ENCODE results near the gene GEN1.

The GEN1 gene

GRCh38 chr2:17759805-17760204 is 5.9 kb downstream of the GEN1 start:
- H3K4me3 ChIP-seq (replicated peaks; ENCODE audit: low read depth, low read length): no peak overlapping the region
- TF ChIP-seq CTCF (IDR thresholded peaks at IDR 0.05; ENCODE audit: low read depth, low read length, missing control alignments): no peak
- no peak for DNase-seq (ENCODE audit: extremely low read depth, low read depth)

- TF ChIP-seq CTCF (IDR thresholded peaks at IDR 0.05; ENCODE audit: low read depth, low read length, missing control alignments): no peak
- DNase-seq (ENCODE audit: extremely low read depth, low read depth): no peak
- no peak overlapping the region for H3K4me3 ChIP-seq (replicated peaks; ENCODE audit: low read depth, low read length)
Measured at GRCh38 chr2:17762451-17762850, 8.5 kb downstream of the GEN1 start.

GRCh38 chr2:17763641-17764333 is 9.8 kb downstream of the GEN1 start:
- no peak for TF ChIP-seq CTCF (IDR thresholded peaks at IDR 0.05; ENCODE audit: low read depth, low read length, missing control alignments)
- DNase-seq (ENCODE audit: extremely low read depth, low read depth): no peak
- no peak overlapping the region for H3K4me3 ChIP-seq (replicated peaks; ENCODE audit: low read depth, low read length)

GRCh38 chr2:17765398-17765797 is 11.5 kb downstream of the GEN1 start:
- no peak for TF ChIP-seq CTCF (IDR thresholded peaks at IDR 0.05; ENCODE audit: low read depth, low read length, missing control alignments)
- no peak overlapping the region for H3K4me3 ChIP-seq (replicated peaks; ENCODE audit: low read depth, low read length)
- no peak for DNase-seq (ENCODE audit: extremely low read depth, low read depth)

- DNase-seq (ENCODE audit: extremely low read depth, low read depth): no peak
- no peak for TF ChIP-seq CTCF (IDR thresholded peaks at IDR 0.05; ENCODE audit: low read depth, low read length, missing control alignments)
Measured at GRCh38 chr2:17768894-17769293, 15.0 kb downstream of the GEN1 start.

GRCh38 chr2:17771956-17772355 is 18.0 kb downstream of the GEN1 start:
- no peak for DNase-seq (ENCODE audit: extremely low read depth, low read depth)
- H3K4me3 ChIP-seq (replicated peaks; ENCODE audit: low read depth, low read length): no peak overlapping the region
- TF ChIP-seq CTCF (IDR thresholded peaks at IDR 0.05; ENCODE audit: low read depth, low read length, missing control alignments): no peak

More at GRCh38 chr2:17768894-17769293, 15.0 kb downstream of the GEN1 start:
- no peak overlapping the region for H3K4me3 ChIP-seq (replicated peaks; ENCODE audit: low read depth, low read length)

GRCh38 chr2:17772532-17772931 is 18.6 kb downstream of the GEN1 start:
- no peak overlapping the region for H3K4me3 ChIP-seq (replicated peaks; ENCODE audit: low read depth, low read length)
- TF ChIP-seq CTCF (IDR thresholded peaks at IDR 0.05; ENCODE audit: low read depth, low read length, missing control alignments): no peak
- no peak for DNase-seq (ENCODE audit: extremely low read depth, low read depth)
